Esophagus squamous epithelium (tissue), 4 donors: ENCODE results near the gene HLX.

Source experiments
- POLR2A ChIP-seq, 4 donors: fragments of 450-650 bp; IDR thresholded peaks; one replicate each; pipeline ENCODE4 v1.6.1; 2017; ENCODE audit warnings: antibody characterized with exemption in 4 of 4, mild to moderate bottlenecking in 4 of 4, moderate library complexity in 3 of 4
- TF ChIP-seq, protein P1 (sequence below), 6 experiments: fragments of 450-650 bp in 4 of 6; fragments of 200-600 bp in 2 of 6; sonication (generic) in 2 of 6; IDR thresholded peaks; one replicate each; pipeline ENCODE4 v1.5.1; 2016 to 2019; ENCODE audit warnings: antibody characterized with exemption in 6 of 6, mild to moderate bottlenecking in 4 of 6, moderate library complexity in 4 of 6

DNA sequence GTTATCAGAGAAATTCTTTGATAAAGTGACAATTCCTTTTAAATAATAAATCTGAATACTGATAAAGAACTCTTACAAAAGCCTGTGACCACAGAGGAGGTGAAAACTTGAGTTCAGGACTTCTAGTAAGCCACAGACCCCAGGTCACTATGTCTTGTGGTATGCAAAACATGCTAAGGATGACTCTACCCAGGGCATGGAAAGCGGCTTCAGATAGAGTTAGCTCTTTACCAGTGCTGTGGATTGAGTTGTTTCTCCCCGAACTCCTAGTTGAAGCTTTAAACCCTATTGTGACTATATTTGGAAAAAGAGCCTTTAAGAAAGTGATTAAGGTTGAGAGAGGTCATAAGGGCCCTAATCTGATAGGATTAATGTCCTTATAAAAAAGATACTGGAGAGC lies 42.3 kb downstream of the HLX start:
- TF ChIP-seq POLR2A (IDR thresholded peaks at IDR 0.05): no peak
- TF ChIP-seq, protein P1, sequence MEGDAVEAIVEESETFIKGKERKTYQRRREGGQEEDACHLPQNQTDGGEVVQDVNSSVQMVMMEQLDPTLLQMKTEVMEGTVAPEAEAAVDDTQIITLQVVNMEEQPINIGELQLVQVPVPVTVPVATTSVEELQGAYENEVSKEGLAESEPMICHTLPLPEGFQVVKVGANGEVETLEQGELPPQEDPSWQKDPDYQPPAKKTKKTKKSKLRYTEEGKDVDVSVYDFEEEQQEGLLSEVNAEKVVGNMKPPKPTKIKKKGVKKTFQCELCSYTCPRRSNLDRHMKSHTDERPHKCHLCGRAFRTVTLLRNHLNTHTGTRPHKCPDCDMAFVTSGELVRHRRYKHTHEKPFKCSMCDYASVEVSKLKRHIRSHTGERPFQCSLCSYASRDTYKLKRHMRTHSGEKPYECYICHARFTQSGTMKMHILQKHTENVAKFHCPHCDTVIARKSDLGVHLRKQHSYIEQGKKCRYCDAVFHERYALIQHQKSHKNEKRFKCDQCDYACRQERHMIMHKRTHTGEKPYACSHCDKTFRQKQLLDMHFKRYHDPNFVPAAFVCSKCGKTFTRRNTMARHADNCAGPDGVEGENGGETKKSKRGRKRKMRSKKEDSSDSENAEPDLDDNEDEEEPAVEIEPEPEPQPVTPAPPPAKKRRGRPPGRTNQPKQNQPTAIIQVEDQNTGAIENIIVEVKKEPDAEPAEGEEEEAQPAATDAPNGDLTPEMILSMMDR (IDR thresholded peaks at IDR 0.05): no peak
